Fibroblast of the aortic adventitia (primary cell): ENCODE measurements around the gene SKAP1. TPM values are rescaled to one million over a fixed set of nuclear protein-coding genes. Genes with fewer than 3 reads are reported as not detected.
A peak's percentile ranks its signal among the peaks of the same experiment; 100 is the strongest.
"Not testable (repeated sequence)": the region's sequence is repeated elsewhere in the genome, so short reads cannot be mapped to it uniquely, and the experiment has no call there.

Experiments used
- DNase-seq: peaks from one replicate; pipeline ENCODE4 v3.0.0-alpha.2; 2010; ENCODE audit warnings: low read depth
- H3K4me3 ChIP-seq: 2 replicates; pipeline ENCODE4 v1.5.1; 2011; ENCODE audit warnings: low read depth, mild to moderate bottlenecking, control low read depth, low read length, moderate library complexity
- CTCF ChIP-seq: IDR thresholded peaks from 2 replicates; pipeline ENCODE4 v1.5.1; 2011; ENCODE audit warnings: mild to moderate bottlenecking, low read length, control low read depth, inconsistent platforms; ENCODE audit not compliant: insufficient read depth
- total RNA-seq: library from RNA; depleted of rRNA; stranded (reverse); fragments of >200 nt; gene quantifications from 2 replicates; pipeline ENCODE4 v1.2.3, GENCODE V29; 2012; ENCODE audit warnings: low replicate concordance

SKAP1 gene
- total RNA-seq, 1 donor: not detected

- no peak for TF ChIP-seq CTCF
- no peak for DNase-seq
- no peak overlapping the region for H3K4me3 ChIP-seq
These were observed 91.3 kb downstream of the SKAP1 start for GRCh38 chr17:48338720-48339119.

DNA sequence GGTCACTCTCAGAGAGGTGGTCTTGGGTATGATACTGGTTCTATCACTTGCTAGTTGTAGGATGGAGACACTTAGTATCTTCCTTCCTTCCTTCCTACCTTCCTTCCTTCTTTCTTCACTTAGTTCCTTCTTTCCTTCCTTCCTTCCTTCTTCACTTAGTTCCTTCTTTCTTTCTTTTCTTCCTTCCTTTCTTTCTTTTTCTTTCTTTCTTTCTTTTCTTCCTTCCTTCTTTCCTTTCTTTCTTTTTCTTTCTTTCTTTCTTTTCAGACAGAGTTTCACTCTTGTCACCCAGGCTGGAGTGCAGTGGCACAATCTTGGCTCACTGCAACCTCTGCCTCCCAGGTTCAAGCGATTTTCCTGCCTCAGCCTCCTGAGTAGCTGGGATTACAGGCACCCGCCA is 92.1 kb downstream of the SKAP1 start:
- DNase-seq, H3K4me3 ChIP-seq: not testable (repeated sequence)

GRCh38 chr17:48336986-48337385 is 93.0 kb downstream of the SKAP1 start:
- no peak for TF ChIP-seq CTCF
- H3K4me3 ChIP-seq: no peak overlapping the region
- DNase-seq: no peak

- TF ChIP-seq CTCF: peak; percentile 68
- DNase-seq: peak; percentile 83
- H3K4me3 ChIP-seq: no peak overlapping the region
These were observed 94.0 kb downstream of the SKAP1 start for GRCh38 chr17:48335858-48336500.

- H3K4me3 ChIP-seq: no peak overlapping the region
- DNase-seq: no peak
- no peak for TF ChIP-seq CTCF
These were observed 94.7 kb downstream of the SKAP1 start for GRCh38 chr17:48335146-48335784.

DNA sequence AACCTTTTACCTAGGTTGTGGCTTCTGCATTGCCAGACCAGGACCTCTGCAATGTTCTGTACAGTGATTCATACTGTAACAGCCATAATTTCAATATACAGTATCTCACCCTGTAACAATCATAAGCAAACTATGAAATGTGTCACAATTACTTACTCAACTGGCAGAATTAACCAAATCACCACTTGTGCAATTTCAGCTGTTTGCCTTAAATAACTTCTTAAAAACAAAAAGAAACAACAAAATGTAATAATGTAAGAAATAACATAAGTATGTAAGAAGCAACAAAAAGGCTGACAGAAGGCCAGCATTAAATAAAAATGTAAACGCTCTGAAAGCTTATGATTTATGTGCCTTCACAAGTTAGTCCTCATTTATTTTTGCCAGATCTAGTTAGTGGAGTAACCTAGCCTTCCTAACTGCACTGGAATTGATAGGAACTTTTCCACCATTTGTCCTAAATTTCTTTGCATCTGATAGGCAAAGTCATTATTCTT is 96.9 kb downstream of the SKAP1 start:
- no peak for TF ChIP-seq CTCF
- H3K4me3 ChIP-seq: no peak overlapping the region
- DNase-seq: no peak

- no peak for DNase-seq
- no peak for TF ChIP-seq CTCF
- H3K4me3 ChIP-seq: no peak overlapping the region
These were observed 99.1 kb downstream of the SKAP1 start for GRCh38 chr17:48330887-48331286.
